Measurements from ENCODE around the gene FLNB. TPM values are rescaled to one million over a fixed set of nuclear protein-coding genes. Genes with fewer than 3 reads are reported as not detected.

FLNB gene
- total RNA-seq (2022), result 136 and 147 TPM in 2 replicates
- percentile 87 among the genes with signal in this experiment for Bru-seq, nascent RNA
- BruChase-seq, experiment 1, labeled RNA remaining after a 6-hour chase, result percentile 90 among the genes with signal in this experiment
- BruChase-seq, experiment 2, labeled RNA remaining after a 2-hour chase, result percentile 82 among the genes with signal in this experiment
- long read RNA-seq, full-length matches to known transcripts, result 4 of 46 reads
- long read RNA-seq, partial matches to known transcripts, result 17 of 46 reads
- long read RNA-seq, other reads (novel, unspliced or antisense), result 25 of 46 reads

GRCh38 chr3:58008141-58009025 lies at the start of gene FLNB:
FLNB (plus strand) TSS chr3:58008422; CDS start chr3:58008565, 143 bp downstream.
- Mint-ChIP-seq H3K4me1 (ENCODE audit: low read depth, unreplicated experiment) (peaks cover 36% of the 10 kb centered on the region), H3K27ac (ENCODE audit: unreplicated experiment) (peak within 1 kb of the TSS; percentile 33), H3K4me3 (ENCODE audit: low read depth, unreplicated experiment) (peak within 1 kb of the TSS; percentile 77), H3K36me3 (ENCODE audit: insufficient read depth, unreplicated experiment) (peaks cover 52% of the 10 kb centered on the region), H3K9me3 (ENCODE audit: low read depth, unreplicated experiment) (no peaks in the 10 kb centered on the region), H3K27me3 (ENCODE audit: unreplicated experiment) (no peaks in the 10 kb centered on the region)
- intact Hi-C loops (cut with micrococcal nuclease; ENCODE audit: unreplicated experiment), result loop anchor here (5.0 kb wide), 1 partner anchor 46 kb away; no protein-coding TSS in a partner anchor
- CTCF ChIA-PET, result interaction anchor here (0.6 to 2.3 kb wide), 9 partner anchors 10 to 209 kb away, joined by 3 to 11 read pairs (median 4); no protein-coding TSS in a partner anchor
- peak; percentile 50 for TF ChIP-seq CTCF (IDR thresholded peaks at IDR 0.05; ENCODE audit: unreplicated experiment)
- peak; percentile 80 for DNase-seq
- TSS peak; percentile 55 for BruUV-seq (replicated peaks)

GRCh38 chr3:57958642-57959422 lies 49.4 kb upstream of the FLNB start:
- CTCF ChIA-PET, result interaction anchor here (0.7 to 1.3 kb wide), 6 partner anchors 14 to 1053 kb away, joined by 3 to 4 read pairs (median 3); partner anchors contain the start of gene FLNB

GRCh38 chr3:57959423-57960173 lies 48.6 kb upstream of the FLNB start:
- H3K27me3 Mint-ChIP-seq (ENCODE audit: unreplicated experiment), result no peaks in the 10 kb centered on the region
- no peaks in the 10 kb centered on the region for H3K9me3 Mint-ChIP-seq (ENCODE audit: low read depth, unreplicated experiment)
- peak overlapping the region; percentile 12 for H3K4me3 Mint-ChIP-seq (ENCODE audit: low read depth, unreplicated experiment)
- TF ChIP-seq CTCF (IDR thresholded peaks at IDR 0.05; ENCODE audit: unreplicated experiment), result no peak
- CTCF ChIA-PET, result interaction anchor here (0.7 to 1.3 kb wide), 2 partner anchors 48 to 134 kb away, joined by 3 to 4 read pairs; partner anchors contain the start of gene FLNB
- intact Hi-C loops (cut with micrococcal nuclease; ENCODE audit: unreplicated experiment), result loop anchor here (5.0 kb wide), 3 partner anchors 48 to 213 kb away; partner anchors contain the start of gene FLNB
- BruUV-seq (replicated peaks), result TSS peak; percentile 99
- peak overlapping the region; percentile 77 for H3K27ac Mint-ChIP-seq (ENCODE audit: unreplicated experiment)
- H3K36me3 Mint-ChIP-seq (ENCODE audit: insufficient read depth, unreplicated experiment), result peaks cover 5% of the 10 kb centered on the region
- DNase-seq, result peak; percentile 44
- peaks cover 30% of the 10 kb centered on the region for H3K4me1 Mint-ChIP-seq (ENCODE audit: low read depth, unreplicated experiment)

More at GRCh38 chr3:57958642-57959422, 49.4 kb upstream of the FLNB start:
- intact Hi-C loops (cut with micrococcal nuclease; ENCODE audit: unreplicated experiment), result no loop called here
- TF ChIP-seq CTCF (IDR thresholded peaks at IDR 0.05; ENCODE audit: unreplicated experiment), result no peak
- Mint-ChIP-seq H3K27ac (ENCODE audit: unreplicated experiment) (peak overlapping the region; percentile 77), H3K4me1 (ENCODE audit: low read depth, unreplicated experiment) (peaks cover 30% of the 10 kb centered on the region), H3K36me3 (ENCODE audit: insufficient read depth, unreplicated experiment) (peaks cover 5% of the 10 kb centered on the region), H3K27me3 (ENCODE audit: unreplicated experiment) (no peaks in the 10 kb centered on the region), H3K9me3 (ENCODE audit: low read depth, unreplicated experiment) (no peaks in the 10 kb centered on the region), H3K4me3 (ENCODE audit: low read depth, unreplicated experiment) (peak overlapping the region; percentile 12)
- no TSS peak for BruUV-seq (replicated peaks)
- DNase-seq, result peak; percentile 76

Data from Calu3 (cell line).